ENCODE measurements around the gene ACE2.
A peak's percentile ranks its signal among the peaks of the same experiment; 100 is the strongest.

Gene ACE2

DNA sequence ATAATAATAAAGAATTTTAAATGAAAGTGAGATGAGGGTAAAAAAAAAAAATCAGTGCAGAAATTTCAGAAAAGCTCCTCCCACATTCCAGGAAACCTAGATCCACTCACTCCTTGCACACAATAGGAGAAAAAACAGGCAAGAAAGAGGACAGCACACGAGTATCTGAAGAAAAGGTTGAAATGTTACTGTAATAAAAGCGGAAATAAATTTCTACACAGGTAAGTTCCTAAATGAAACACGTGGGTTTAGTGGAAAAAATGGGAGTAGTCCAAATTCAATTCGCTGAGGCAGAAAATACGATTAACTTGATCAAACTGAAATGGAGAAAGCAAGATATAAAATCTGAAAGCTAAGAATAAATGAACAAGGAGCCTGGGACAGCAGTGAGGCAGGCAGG is 2.0 kb upstream of the ACE2 start:
- TF ChIP-seq, protein P1, sequence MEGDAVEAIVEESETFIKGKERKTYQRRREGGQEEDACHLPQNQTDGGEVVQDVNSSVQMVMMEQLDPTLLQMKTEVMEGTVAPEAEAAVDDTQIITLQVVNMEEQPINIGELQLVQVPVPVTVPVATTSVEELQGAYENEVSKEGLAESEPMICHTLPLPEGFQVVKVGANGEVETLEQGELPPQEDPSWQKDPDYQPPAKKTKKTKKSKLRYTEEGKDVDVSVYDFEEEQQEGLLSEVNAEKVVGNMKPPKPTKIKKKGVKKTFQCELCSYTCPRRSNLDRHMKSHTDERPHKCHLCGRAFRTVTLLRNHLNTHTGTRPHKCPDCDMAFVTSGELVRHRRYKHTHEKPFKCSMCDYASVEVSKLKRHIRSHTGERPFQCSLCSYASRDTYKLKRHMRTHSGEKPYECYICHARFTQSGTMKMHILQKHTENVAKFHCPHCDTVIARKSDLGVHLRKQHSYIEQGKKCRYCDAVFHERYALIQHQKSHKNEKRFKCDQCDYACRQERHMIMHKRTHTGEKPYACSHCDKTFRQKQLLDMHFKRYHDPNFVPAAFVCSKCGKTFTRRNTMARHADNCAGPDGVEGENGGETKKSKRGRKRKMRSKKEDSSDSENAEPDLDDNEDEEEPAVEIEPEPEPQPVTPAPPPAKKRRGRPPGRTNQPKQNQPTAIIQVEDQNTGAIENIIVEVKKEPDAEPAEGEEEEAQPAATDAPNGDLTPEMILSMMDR (conservative IDR thresholded peaks at IDR 0.05) = no peak
- TF ChIP-seq ZFX (IDR thresholded peaks at IDR 0.05) = no peak
- H3K27ac ChIP-seq = no peak overlapping the region

DNA sequence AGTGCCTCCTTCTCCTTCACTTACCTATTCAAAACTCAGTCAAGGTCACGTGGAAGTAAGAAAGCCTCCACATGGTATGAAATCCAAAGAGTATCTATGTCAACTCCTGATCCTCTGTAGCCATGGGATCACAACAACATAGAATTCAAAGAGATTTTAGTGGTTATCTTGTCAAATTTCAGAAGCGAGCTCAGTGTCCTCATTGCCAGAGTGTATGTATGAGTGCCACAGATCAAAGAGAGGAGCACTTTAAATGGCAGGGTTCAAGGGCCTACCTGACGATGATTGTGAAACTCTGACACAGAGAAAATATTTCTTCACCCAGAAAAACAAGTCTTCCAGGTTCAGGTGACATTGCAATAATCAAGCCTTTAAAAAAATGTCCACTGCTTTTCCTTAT is 1.2 kb upstream of the ACE2 start:
- H3K27ac ChIP-seq = no peak overlapping the region
- TF ChIP-seq ZFX (IDR thresholded peaks at IDR 0.05) = no peak
- TF ChIP-seq, protein P1 (conservative IDR thresholded peaks at IDR 0.05) = no peak

DNA sequence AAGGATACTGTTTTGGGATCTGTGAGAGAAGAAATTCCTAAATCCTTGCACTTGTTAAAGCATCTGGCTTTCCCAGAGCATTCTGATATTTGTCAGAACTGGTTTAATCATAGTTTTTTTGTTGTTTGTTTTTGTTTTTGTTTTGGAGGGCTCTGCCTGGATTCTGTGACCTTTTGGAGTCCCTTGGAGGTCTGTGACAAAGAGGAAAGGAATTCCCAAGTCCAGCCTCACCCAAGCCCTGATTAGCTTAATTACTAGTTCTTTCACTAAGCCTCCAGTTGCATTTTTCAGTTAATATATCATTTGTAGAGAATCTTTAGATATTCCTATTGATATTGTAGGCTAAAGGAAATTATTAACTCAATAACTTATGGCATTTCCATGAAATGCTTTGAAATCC is 711 bp downstream of the ACE2 start:
- H3K27ac ChIP-seq = no peak overlapping the region
- TF ChIP-seq, protein P1 (conservative IDR thresholded peaks at IDR 0.05) = no peak
- no peak for TF ChIP-seq ZFX (IDR thresholded peaks at IDR 0.05)

DNA sequence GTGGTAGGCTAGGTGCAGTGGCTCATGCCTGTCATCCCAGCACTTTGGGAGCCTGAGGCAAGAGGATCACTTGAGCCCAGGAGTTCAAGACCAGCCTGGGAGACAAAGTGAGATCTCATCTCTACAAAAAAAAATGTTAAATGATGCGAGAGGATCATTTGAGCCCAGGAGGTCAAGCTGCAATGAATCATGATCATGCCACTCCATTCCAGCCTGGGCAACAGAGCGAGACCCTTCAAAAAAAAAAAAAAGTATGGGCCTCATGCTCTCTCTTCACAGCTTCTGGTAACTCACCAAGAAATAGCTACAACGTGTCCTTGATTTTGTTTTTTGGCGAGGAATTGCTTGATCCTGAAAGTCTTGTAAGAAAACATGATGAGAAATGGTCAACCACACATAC is 1.3 kb downstream of the ACE2 start:
- H3K27ac ChIP-seq = no peak overlapping the region

DNA sequence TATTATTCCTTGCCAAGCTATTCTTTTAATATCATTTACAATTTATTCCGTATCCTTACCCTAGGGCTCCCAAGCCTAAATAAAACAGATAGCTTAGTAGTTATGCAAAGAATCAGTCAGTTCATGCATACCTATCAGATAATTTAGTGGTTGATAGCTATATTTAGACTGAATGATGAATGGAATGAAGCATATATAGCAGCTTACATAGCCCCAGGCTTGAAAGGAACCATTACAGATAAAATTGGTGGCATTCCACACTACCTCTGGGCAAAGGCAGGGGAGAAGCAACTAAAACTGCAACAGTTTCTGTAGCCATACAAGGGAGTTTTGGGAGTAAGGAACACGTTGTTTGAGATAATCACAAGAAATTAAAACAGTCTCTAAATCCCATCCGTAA is 2.7 kb downstream of the ACE2 start:
- no peak for TF ChIP-seq ZFX (IDR thresholded peaks at IDR 0.05)
- TF ChIP-seq, protein P1 (conservative IDR thresholded peaks at IDR 0.05) = no peak
- no peak overlapping the region for H3K27ac ChIP-seq

More for the DNA sequence above, 1.3 kb downstream of the ACE2 start:
- TF ChIP-seq ZFX (IDR thresholded peaks at IDR 0.05) = no peak
- TF ChIP-seq, protein P1 (conservative IDR thresholded peaks at IDR 0.05) = no peak

DNA sequence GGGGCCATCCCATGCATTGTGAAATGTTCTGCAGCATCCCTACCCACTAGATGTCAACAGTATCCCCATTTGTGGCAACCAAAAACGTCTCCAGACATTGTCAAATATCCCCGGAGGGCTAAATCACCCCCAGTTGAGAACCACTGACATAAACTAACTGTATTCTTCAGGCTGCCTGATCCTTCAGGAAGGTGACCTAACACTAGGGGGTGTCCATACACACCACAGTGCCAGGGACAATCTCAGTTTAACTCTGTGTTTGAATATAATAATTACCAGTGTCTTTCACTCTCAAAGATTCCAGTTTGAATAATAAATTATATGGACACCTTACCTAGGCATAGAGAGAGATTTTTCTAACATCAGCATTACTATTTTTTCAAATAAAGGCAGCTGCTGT is 6.4 kb downstream of the ACE2 start:
- TF ChIP-seq ZFX (IDR thresholded peaks at IDR 0.05) = no peak
- TF ChIP-seq, protein P1 (conservative IDR thresholded peaks at IDR 0.05) = peak; percentile 30

DNA sequence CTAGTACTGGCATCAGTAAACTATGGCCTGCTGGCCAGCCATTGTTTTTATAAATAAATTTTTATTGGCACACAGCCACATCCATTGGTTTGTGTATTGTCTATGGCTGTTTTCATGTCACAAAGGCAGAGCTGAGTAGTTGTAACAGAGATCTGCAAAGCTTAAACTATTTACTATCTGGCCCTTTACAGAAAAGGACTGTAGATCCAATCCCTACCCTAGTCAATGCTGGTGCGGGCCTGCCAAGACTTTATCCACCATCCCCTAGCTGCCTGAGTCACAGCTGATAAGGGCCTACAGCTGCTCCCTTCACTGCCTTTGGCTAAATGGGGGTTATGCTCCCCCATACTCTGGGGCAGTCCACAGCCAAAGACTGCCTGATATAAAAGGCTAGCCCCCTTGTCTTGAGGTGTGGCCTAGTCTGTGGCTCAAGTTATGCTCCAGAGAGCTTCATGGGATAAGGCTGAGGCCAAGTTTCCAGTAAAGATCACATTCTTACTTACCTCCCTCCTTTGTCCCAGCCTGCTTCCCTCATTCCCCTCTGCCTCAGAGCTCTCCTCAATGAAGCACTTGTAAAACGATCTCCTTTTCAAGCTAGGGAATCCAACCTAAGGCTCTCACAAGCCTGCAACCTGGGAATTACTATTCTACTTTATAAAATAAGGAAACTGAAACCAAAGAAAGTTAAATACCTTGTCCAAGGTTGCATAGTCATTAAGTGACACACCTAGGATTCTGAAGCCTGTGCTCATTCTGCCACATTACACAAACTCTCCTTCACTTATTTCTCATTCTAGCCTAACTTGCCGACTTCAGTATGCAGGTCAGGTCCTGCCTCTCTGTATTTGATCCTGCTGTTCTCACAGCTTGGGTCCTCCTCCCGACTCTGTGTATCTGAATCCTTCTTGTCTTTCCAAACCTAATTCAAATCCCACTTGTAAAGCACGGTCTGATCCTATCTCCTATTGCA is 20.7 kb downstream of the ACE2 start:
- TF ChIP-seq, protein P1 (conservative IDR thresholded peaks at IDR 0.05) = no peak
- TF ChIP-seq ZFX (IDR thresholded peaks at IDR 0.05) = no peak
- no peak overlapping the region for H3K27ac ChIP-seq

More for the DNA sequence above, 6.4 kb downstream of the ACE2 start:
- H3K27ac ChIP-seq = no peak overlapping the region
